Activated CD4-positive, alpha-beta T cell treated with anti-CD3 and anti-CD28 coated beads for 4 hours (primary cell): ENCODE measurements around the gene SLC66A1.
"Not testable (repeated sequence)": the region's sequence is repeated elsewhere in the genome, so short reads cannot be mapped to it uniquely, and the experiment has no call there.

Experiments used
- DNase-seq, 2 donors: peaks; one replicate each; pipeline ENCODE4 v3.0.0-alpha.2; 2020

The SLC66A1 gene

GRCh38 chr1:19311931-19312781 is at the start of gene SLC66A1, which contains the start of gene AKR7A2:
Gene SLC66A1 (plus strand): TSS chr1:19312326. CDS start chr1:19317678, 5,352 bp downstream.
Gene AKR7A2 (minus strand): TSS chr1:19312144. CDS start chr1:19312124, 20 bp downstream.
- peak; percentile 86 to 87 for DNase-seq

- DNase-seq: no peak
Observed at GRCh38 chr1:19262744-19263143, 49.4 kb upstream of the SLC66A1 start.

GRCh38 chr1:19268445-19268844 is 43.7 kb upstream of the SLC66A1 start:
- DNase-seq: no peak

GRCh38 chr1:19269427-19270342 is 42.4 kb upstream of the SLC66A1 start:
- not testable (repeated sequence) for DNase-seq

- not testable (repeated sequence) for DNase-seq
Observed at GRCh38 chr1:19270343-19270730, 41.8 kb upstream of the SLC66A1 start.

GRCh38 chr1:19272064-19272463 is 40.1 kb upstream of the SLC66A1 start:
- no peak for DNase-seq

GRCh38 chr1:19273106-19273843 is 38.9 kb upstream of the SLC66A1 start:
- no peak for DNase-seq

GRCh38 chr1:19273844-19274531 is 38.1 kb upstream of the SLC66A1 start:
- not testable (repeated sequence) for DNase-seq

GRCh38 chr1:19274636-19275035 is 37.5 kb upstream of the SLC66A1 start:
- no peak for DNase-seq

GRCh38 chr1:19283891-19284290 is 28.2 kb upstream of the SLC66A1 start:
- DNase-seq: no peak

- DNase-seq: no peak
Observed at GRCh38 chr1:19284881-19285280, 27.2 kb upstream of the SLC66A1 start.

- DNase-seq: not testable (repeated sequence)
Observed at GRCh38 chr1:19285366-19285765, 26.8 kb upstream of the SLC66A1 start.

- DNase-seq: not testable (repeated sequence)
Observed at GRCh38 chr1:19285807-19286206, 26.3 kb upstream of the SLC66A1 start.

GRCh38 chr1:19287436-19288185 is 24.5 kb upstream of the SLC66A1 start:
- no peak for DNase-seq

- peak; percentile 49 to 52 for DNase-seq
Observed at GRCh38 chr1:19288324-19289241, 23.5 kb upstream of the SLC66A1 start, which contains the start of gene AKR7A3. Gene AKR7A3 (minus strand): TSS chr1:19288770. CDS start chr1:19288709, 61 bp downstream.

GRCh38 chr1:19289244-19289643 is 22.9 kb upstream of the SLC66A1 start:
- DNase-seq: no peak

- no peak for DNase-seq
Observed at GRCh38 chr1:19294638-19295037, 17.5 kb upstream of the SLC66A1 start.

- no peak for DNase-seq
Observed at GRCh38 chr1:19300211-19300610, 11.9 kb upstream of the SLC66A1 start.

- not testable (repeated sequence) for DNase-seq
Observed at GRCh38 chr1:19304081-19304480, 8.0 kb upstream of the SLC66A1 start.

GRCh38 chr1:19305880-19306279 is 6.2 kb upstream of the SLC66A1 start:
- DNase-seq: no peak
